OCI-LY3 (cell line): ENCODE measurements around the gene OCEL1.

Source experiments
- CTCF ChIP-seq: fragments of 200-600, 300-600 bp; sonication (generic); IDR thresholded peaks from 2 replicates; pipeline ENCODE4 v1.5.1; 2014; ENCODE audit warnings: antibody characterized with exemption, low read length, low read depth
- EZH2phosphoT487 ChIP-seq: fragments of 200-600 bp; shearing (Covaris generic); IDR thresholded peaks from 2 replicates; pipeline ENCODE4 v1.6.1; 2018; ENCODE audit warnings: antibody characterized with exemption, mixed run types, low read depth

- TF ChIP-seq CTCF (no peak), EZH2phosphoT487 (no peak)
These were observed 10.7 kb upstream of the OCEL1 start, which contains the start of gene USE1 for GRCh38 chr19:17215127-17215971.
